Endothelial cell of umbilical vein (primary cell): ENCODE measurements around the gene NPSR1. TPM values are rescaled to one million over a fixed set of nuclear protein-coding genes. Genes with fewer than 3 reads are reported as not detected.

ENCODE experiments used
- BruUV-seq: library from RNA; stranded (reverse); fragments of 400-500 nt; replicated peaks from 2 replicates; lab custom pipeline; 2021; lab: Mats Ljungman, UMichigan
- CTCF ChIA-PET: fragments of 300-600, 350-600 bp; sonication (Branson Sonifier 250); formaldehyde crosslinking; loops from one replicate; lab custom pipeline; 2021; ENCODE audit warnings: antibody characterized with exemption, inconsistent platforms; lab: Charles Lee
- POLR2A ChIA-PET: fragments of 300-600, 350-600 bp; sonication (Branson Sonifier 250); formaldehyde crosslinking; loops from one replicate; lab custom pipeline; 2021; ENCODE audit warnings: antibody characterized with exemption, inconsistent platforms; lab: Charles Lee
- DNase-seq: peaks from one replicate; pipeline ENCODE4 v3.0.0-alpha.2; 2011; ENCODE audit warnings: low read depth, low spot score
- FAIRE-seq: peaks from 2 replicates; lab custom pipeline; 2011; peaks lifted over from hg19 to GRCh38; lab: Jason Lieb, UNC
- H2AFZ ChIP-seq: 2 replicates; pipeline ENCODE4 v1.6.0; 2012; ENCODE audit warnings: low read depth, low read length, control low read depth, inconsistent platforms
- H3K27ac ChIP-seq: 2 replicates; pipeline ENCODE4 v1.5.1; 2011; ENCODE audit warnings: low read depth, mild to moderate bottlenecking, control low read depth, low read length, moderate library complexity; ENCODE audit not compliant: insufficient read depth
- H3K27me3 ChIP-seq, 2 experiments: 2 replicates each; pipeline versions ENCODE4 v1.6.0 to v1.6.1; 2011; ENCODE audit warnings: low read length in 2 of 2, mixed read lengths in 1 of 2; ENCODE audit not compliant: control insufficient read depth in 2 of 2, insufficient read depth in 2 of 2
- H3K36me3 ChIP-seq, 2 experiments: 2 replicates in 1 of 2; 3 replicates in 1 of 2; pipeline ENCODE4 v1.5.1; 2011; ENCODE audit warnings: low read length in 2 of 2, mild to moderate bottlenecking in 1 of 2, moderate library complexity in 1 of 2; ENCODE audit not compliant: control insufficient read depth in 2 of 2, insufficient read depth in 2 of 2; ENCODE audit errors: extremely low read depth in 1 of 2
- H3K4me1 ChIP-seq: 3 replicates; pipeline ENCODE4 v1.5.1; 2011; ENCODE audit warnings: mild to moderate bottlenecking, low read length; ENCODE audit not compliant: control insufficient read depth, insufficient read depth; ENCODE audit errors: extremely low read depth
- H3K4me2 ChIP-seq: 2 replicates; pipeline ENCODE4 v1.6.1; 2011; ENCODE audit warnings: low read length, control low read depth, mixed read lengths; ENCODE audit not compliant: insufficient read depth
- H3K4me3 ChIP-seq, 3 experiments: fragments of 200-600 bp in 1 of 3; sonication (generic), shearing (Covaris generic) in 1 of 3; replicated peaks in 1 of 3; 2 replicates each; pipeline ENCODE4 v1.5.1; 2011 to 2016; ENCODE audit warnings: control low read depth in 3 of 3, low read length in 3 of 3, mild to moderate bottlenecking in 2 of 3, inconsistent platforms in 1 of 3, low read depth in 1 of 3, moderate library complexity in 1 of 3; ENCODE audit not compliant: insufficient read depth in 1 of 3
- H3K79me2 ChIP-seq: 2 replicates; pipeline ENCODE4 v1.6.0; 2012; ENCODE audit warnings: low read length, inconsistent platforms; ENCODE audit not compliant: control insufficient read depth, insufficient read depth
- H3K9ac ChIP-seq: replicated peaks from 2 replicates; pipeline ENCODE3; 2011; ENCODE audit warnings: low read length, control low read depth; ENCODE audit not compliant: insufficient read depth; ENCODE audit errors: extremely low read depth
- H3K9me1 ChIP-seq: replicated peaks from 3 replicates; pipeline ENCODE4 v1.6.0; 2011; ENCODE audit warnings: mild to moderate bottlenecking, low read length; ENCODE audit not compliant: control insufficient read depth, insufficient read depth; ENCODE audit errors: extremely low read depth
- H3K9me3 ChIP-seq: replicated peaks from 2 replicates; pipeline ENCODE4 v1.5.1; 2012; ENCODE audit warnings: low read length, inconsistent platforms; ENCODE audit not compliant: control insufficient read depth, insufficient read depth
- H4K20me1 ChIP-seq: replicated peaks from 2 replicates; pipeline ENCODE3; 2011; ENCODE audit warnings: mild to moderate bottlenecking, low read length; ENCODE audit not compliant: control insufficient read depth, insufficient read depth; ENCODE audit errors: extremely low read depth
- EZH2 ChIP-seq: IDR thresholded peaks from 2 replicates; pipeline ENCODE4 v1.6.1; 2012; ENCODE audit warnings: borderline replicate concordance, low read depth, mild to moderate bottlenecking, moderate library complexity, low read length, inconsistent platforms; ENCODE audit not compliant: severe bottlenecking
- JUN ChIP-seq: IDR thresholded peaks from 2 replicates; pipeline ENCODE4 v1.6.1; 2011; ENCODE audit warnings: borderline replicate concordance, low read depth; ENCODE audit not compliant: insufficient read length, insufficient read depth
- POLR2A ChIP-seq: IDR thresholded peaks from 2 replicates; pipeline ENCODE4 v1.6.1; 2012; ENCODE audit warnings: low read depth, mild to moderate bottlenecking, control low read depth, low read length
- POLR2AphosphoS5 ChIP-seq: IDR thresholded peaks from 2 replicates; pipeline ENCODE4 v1.6.1; 2012; ENCODE audit warnings: low read depth, mild to moderate bottlenecking, control low read depth, low read length, moderate library complexity; ENCODE audit not compliant: insufficient read depth
- dilution Hi-C: fragments of 300-500 bp; cut with MboI; formaldehyde crosslinking; loops from one replicate; pipeline ENCODE4 v1.15.0; 2019; ENCODE audit warnings: low sequenced_read_pairs; ENCODE audit not compliant: extremely low pct_ligation_motif_present
- intact Hi-C: fragments of 100-400 bp; cut with micrococcal nuclease; formaldehyde crosslinking; loops from one replicate; pipeline ENCODE4 v1.10.0; 2022
- polyA plus RNA-seq, 4 experiments: library from polyadenylated mRNA; depleted of rRNA in 3 of 4; stranded (reverse) in 3 of 4; unstranded in 1 of 4; fragments of >200 nt; gene quantifications; 2 replicates each; pipeline versions ENCODE4 v1.2.1 to v1.2.3, GENCODE V29; 2011 to 2012; ENCODE audit warnings: missing spikeins in 1 of 4
- total RNA-seq: library from RNA; stranded (reverse); gene quantifications from 2 replicates; pipeline ENCODE4 v1.2.3, GENCODE V29; 2021
- TF ChIP-seq, protein P1 (sequence below): IDR thresholded peaks from 2 replicates; pipeline ENCODE4 v1.6.1; 2011; ENCODE audit not compliant: insufficient read depth, insufficient read length

Gene NPSR1
- total and polyA plus RNA-seq, 2 donors (not counting 3 experiments of a cell fraction or from before 2014, with no cell fraction given), result not detected

DNA sequence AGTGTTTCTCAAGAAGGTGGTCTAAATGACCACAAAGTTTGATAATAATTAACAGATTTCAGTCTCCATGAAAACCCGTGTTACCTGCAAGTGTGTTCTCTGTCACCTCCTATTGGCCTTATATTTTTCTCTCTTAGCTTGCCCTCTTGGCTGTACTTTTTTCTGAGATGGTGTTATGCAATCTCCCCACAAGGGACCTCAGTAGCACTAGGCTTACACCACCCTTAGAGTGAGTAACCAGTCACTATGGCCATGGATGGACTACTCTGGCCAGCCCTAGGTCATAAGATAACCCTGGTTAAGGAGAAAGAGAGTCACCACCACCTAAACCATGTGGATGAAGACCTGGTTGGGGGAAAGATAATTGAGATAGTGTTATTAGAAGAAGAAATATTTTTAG is 76.8 kb downstream of the NPSR1 start:
- ChIA-PET POLR2A (no interaction called here), CTCF (interaction anchor here (1.2 kb wide), 1 partner anchor 414 kb away, joined by 3 read pairs; no protein-coding TSS in a partner anchor)
- H4K20me1 ChIP-seq, result no peaks in the 10 kb centered on the region
- FAIRE-seq (no peak), DNase-seq (no peak)
- H3K27me3 ChIP-seq, result peaks cover 0 to 3% of the 10 kb centered on the region in 2 experiments
- H3K79me2 ChIP-seq, result no peaks in the 10 kb centered on the region
- H2AFZ ChIP-seq, result no peak overlapping the region
- no peaks in the 10 kb centered on the region for H3K4me1 ChIP-seq
- H3K4me2 ChIP-seq, result no peak overlapping the region
- no peaks in the 10 kb centered on the region for H3K9me3 ChIP-seq
- dilution Hi-C loops (no loop called here), intact Hi-C loops (no loop called here)
- no peaks in the 10 kb centered on the region for H3K9me1 ChIP-seq
- no peaks in the 10 kb centered on the region for H3K36me3 ChIP-seq
- H3K27ac ChIP-seq, result no peak overlapping the region
- no peak overlapping the region for H3K9ac ChIP-seq
- no peak for TF ChIP-seq JUN
- H3K4me3 ChIP-seq, result no peak overlapping the region
- BruUV-seq, result no TSS peak

DNA sequence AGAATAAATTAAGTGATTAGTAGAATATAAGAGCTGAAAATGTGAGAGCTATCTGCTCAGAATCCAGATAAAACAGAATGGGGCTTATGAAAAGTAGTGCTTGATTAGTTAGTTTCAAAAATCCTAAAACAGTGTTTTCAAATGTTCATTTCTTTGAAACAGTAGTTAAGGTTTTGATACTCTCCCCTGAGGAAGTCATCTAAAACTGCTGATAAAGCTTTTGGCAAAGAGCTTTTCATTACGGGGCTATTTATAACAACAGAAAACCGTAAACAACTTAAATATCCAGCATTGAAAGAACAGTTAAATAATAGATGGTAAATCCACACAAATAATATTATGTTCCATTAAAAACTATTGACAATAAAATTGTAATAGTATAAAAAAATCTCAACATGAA is 77.5 kb downstream of the NPSR1 start:
- no peak overlapping the region for H2AFZ ChIP-seq
- intact Hi-C loops, result no loop called here
- H3K9me1 ChIP-seq, result no peaks in the 10 kb centered on the region
- H3K4me1 ChIP-seq, result no peaks in the 10 kb centered on the region
- no peaks in the 10 kb centered on the region for H3K36me3 ChIP-seq
- H3K27ac ChIP-seq, result no peak overlapping the region
- no peaks in the 10 kb centered on the region for H3K79me2 ChIP-seq
- H3K4me3 ChIP-seq, result no peak overlapping the region
- ChIA-PET CTCF (interaction anchor here (1.0 to 1.2 kb wide), 2 partner anchors 12 to 415 kb away, joined by 3 to 5 read pairs; no protein-coding TSS in a partner anchor), POLR2A (no interaction called here)
- peaks cover 0 to 3% of the 10 kb centered on the region in 2 experiments for H3K27me3 ChIP-seq
- TF ChIP-seq, protein P1, sequence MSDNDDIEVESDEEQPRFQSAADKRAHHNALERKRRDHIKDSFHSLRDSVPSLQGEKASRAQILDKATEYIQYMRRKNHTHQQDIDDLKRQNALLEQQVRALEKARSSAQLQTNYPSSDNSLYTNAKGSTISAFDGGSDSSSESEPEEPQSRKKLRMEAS, result no peak
- TF ChIP-seq EZH2 (no peak), JUN (no peak), POLR2AphosphoS5 (no peak), POLR2A (no peak)
- BruUV-seq, result no TSS peak
- no peaks in the 10 kb centered on the region for H4K20me1 ChIP-seq
- H3K9me3 ChIP-seq, result no peaks in the 10 kb centered on the region
- no peak overlapping the region for H3K4me2 ChIP-seq
- dilution Hi-C loops, result no loop called here
- H3K9ac ChIP-seq, result no peak overlapping the region
- FAIRE-seq (no peak), DNase-seq (no peak)
